PC-9 (cell line): ENCODE results near the gene CTNND2. TPM values are rescaled to one million over a fixed set of nuclear protein-coding genes. Genes with fewer than 3 reads are reported as not detected.

Source experiments
- BruUV-seq: library from RNA; stranded (reverse); fragments of 400-500 nt; replicated peaks from 2 replicates; lab custom pipeline; 2021; lab: Mats Ljungman, UMichigan
- CTCF ChIA-PET: fragments of 300-600 bp; sonication (Branson Sonifier 250); formaldehyde crosslinking; loops from one replicate; lab custom pipeline; 2022; ENCODE audit warnings: antibody characterized with exemption; lab: Charles Lee
- POLR2A ChIA-PET: fragments of 300-600 bp; sonication (Branson Sonifier 250); formaldehyde crosslinking; loops from one replicate; lab custom pipeline; 2022; ENCODE audit warnings: antibody characterized with exemption; ENCODE audit not compliant: unreplicated experiment; lab: Charles Lee
- DNase-seq, 2 experiments: peaks; one replicate each; pipeline versions ENCODE4 v3.0.0 to v3.0.0-alpha.2; 2015 to 2022; ENCODE audit warnings: mixed read lengths in 1 of 2
- H2AFZ ChIP-seq: fragments of 200-600 bp; sonication (generic); 2 replicates; pipeline ENCODE4 v1.8.1; 2017; ENCODE audit warnings: antibody characterized with exemption
- H3F3A ChIP-seq: fragments of 200-600 bp; sonication (generic); 2 replicates; pipeline ENCODE4 v1.8.1; 2017; ENCODE audit warnings: antibody characterized with exemption, mild to moderate bottlenecking, low read depth; ENCODE audit not compliant: insufficient read depth
- H3K27ac ChIP-seq: fragments of 200-600 bp; sonication (generic); 2 replicates; pipeline ENCODE4 v1.6.1; 2016; ENCODE audit warnings: mixed run types
- H3K27me3 ChIP-seq: fragments of 200-600 bp; sonication (generic); 2 replicates; pipeline ENCODE4 v1.6.1; 2016; ENCODE audit warnings: low read depth, mixed run types; ENCODE audit not compliant: insufficient read depth
- H3K36me3 ChIP-seq: fragments of 200-600 bp; sonication (generic); 2 replicates; pipeline ENCODE4 v1.6.1; 2016; ENCODE audit warnings: low read depth, mixed run types
- H3K4me1 ChIP-seq: fragments of 200-600 bp; sonication (generic); replicated peaks from 2 replicates; pipeline ENCODE4 v1.6.1; 2016; ENCODE audit warnings: mixed run types; ENCODE audit not compliant: insufficient read depth
- H3K4me2 ChIP-seq: fragments of 200-600 bp; sonication (generic); 2 replicates; pipeline ENCODE4 v1.6.1; 2017; ENCODE audit warnings: mixed run types
- H3K4me3 ChIP-seq: fragments of 200-600 bp; sonication (generic); 2 replicates; pipeline ENCODE4 v1.6.1; 2016; ENCODE audit warnings: mixed run types
- H3K79me2 ChIP-seq: fragments of 200-600 bp; sonication (generic); 2 replicates; pipeline ENCODE4 v1.6.1; 2017; ENCODE audit warnings: low read depth, mixed run types
- H3K9me2 ChIP-seq: fragments of 200-600 bp; sonication (generic); 2 replicates; pipeline ENCODE4 v1.8.1; 2017; ENCODE audit warnings: mild to moderate bottlenecking; ENCODE audit not compliant: insufficient read depth
- H3K9me3 ChIP-seq: fragments of 200-600 bp; sonication (generic); 2 replicates; pipeline ENCODE4 v1.8.1; 2016; ENCODE audit warnings: low read depth; ENCODE audit not compliant: insufficient read depth
- H4K20me1 ChIP-seq: fragments of 200-600 bp; sonication (generic); 2 replicates; pipeline ENCODE4 v1.8.1; 2017; ENCODE audit not compliant: insufficient read depth
- EZH2 ChIP-seq: fragments of 200-600 bp; sonication (generic); IDR thresholded peaks from 2 replicates; pipeline ENCODE4 v1.8.0; 2017; ENCODE audit warnings: antibody characterized with exemption, low read depth
- intact Hi-C: fragments of 100-400 bp; cut with micrococcal nuclease; formaldehyde crosslinking; loops from one replicate; pipeline ENCODE4 v1.10.0; 2022; ENCODE audit not compliant: unreplicated experiment
- total RNA-seq: library from RNA; stranded (reverse); gene quantifications from 2 replicates; pipeline ENCODE4 v1.2.3, GENCODE V29; 2021
- TF ChIP-seq, protein P1 (sequence below): fragments of 200-600 bp; sonication (generic); conservative IDR thresholded peaks from 2 replicates; pipeline ENCODE4 v1.6.1; 2017; ENCODE audit warnings: mixed run types, antibody characterized with exemption, mild to moderate bottlenecking, moderate library complexity

Gene CTNND2
- total RNA-seq, 1 experiment from 2014 or later = not detected

DNA sequence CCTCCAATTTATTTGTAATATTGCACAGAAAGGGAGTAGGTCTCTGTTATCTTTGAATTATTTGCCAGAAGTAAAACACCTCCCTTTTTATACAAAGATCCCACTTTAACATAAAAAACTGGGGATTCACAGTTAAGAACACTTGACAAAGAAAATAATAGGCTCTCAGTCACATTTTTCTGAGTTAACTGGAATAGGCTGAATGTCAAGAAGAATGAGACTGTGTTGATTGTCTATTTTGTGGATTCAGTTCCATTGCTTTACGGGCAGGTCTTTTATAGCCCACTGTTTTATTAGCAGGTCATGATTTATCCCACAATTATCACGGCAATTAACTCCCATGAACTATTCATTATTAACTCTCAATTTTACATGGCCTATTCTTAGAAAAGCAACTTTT is 427.4 kb downstream of the CTNND2 start:
- H4K20me1 ChIP-seq = no peaks in the 10 kb centered on the region
- H2AFZ ChIP-seq = no peak overlapping the region
- ChIA-PET POLR2A (no interaction called here), CTCF (no interaction called here)
- H3K27ac ChIP-seq = no peak overlapping the region
- H3K9me3 ChIP-seq = no peaks in the 10 kb centered on the region
- TF ChIP-seq, protein P1, sequence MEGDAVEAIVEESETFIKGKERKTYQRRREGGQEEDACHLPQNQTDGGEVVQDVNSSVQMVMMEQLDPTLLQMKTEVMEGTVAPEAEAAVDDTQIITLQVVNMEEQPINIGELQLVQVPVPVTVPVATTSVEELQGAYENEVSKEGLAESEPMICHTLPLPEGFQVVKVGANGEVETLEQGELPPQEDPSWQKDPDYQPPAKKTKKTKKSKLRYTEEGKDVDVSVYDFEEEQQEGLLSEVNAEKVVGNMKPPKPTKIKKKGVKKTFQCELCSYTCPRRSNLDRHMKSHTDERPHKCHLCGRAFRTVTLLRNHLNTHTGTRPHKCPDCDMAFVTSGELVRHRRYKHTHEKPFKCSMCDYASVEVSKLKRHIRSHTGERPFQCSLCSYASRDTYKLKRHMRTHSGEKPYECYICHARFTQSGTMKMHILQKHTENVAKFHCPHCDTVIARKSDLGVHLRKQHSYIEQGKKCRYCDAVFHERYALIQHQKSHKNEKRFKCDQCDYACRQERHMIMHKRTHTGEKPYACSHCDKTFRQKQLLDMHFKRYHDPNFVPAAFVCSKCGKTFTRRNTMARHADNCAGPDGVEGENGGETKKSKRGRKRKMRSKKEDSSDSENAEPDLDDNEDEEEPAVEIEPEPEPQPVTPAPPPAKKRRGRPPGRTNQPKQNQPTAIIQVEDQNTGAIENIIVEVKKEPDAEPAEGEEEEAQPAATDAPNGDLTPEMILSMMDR = no peak
- TF ChIP-seq EZH2 = no peak
- intact Hi-C loops = no loop called here
- no peak overlapping the region for H3K4me3 ChIP-seq
- H3K36me3 ChIP-seq = no peaks in the 10 kb centered on the region
- no peaks in the 10 kb centered on the region for H3K4me1 ChIP-seq
- no peaks in the 10 kb centered on the region for H3K79me2 ChIP-seq
- no peak for DNase-seq
- no peaks in the 10 kb centered on the region; the same call in 1 of the 2 replicates for H3K9me2 ChIP-seq
- H3K4me2 ChIP-seq = no peak overlapping the region
- BruUV-seq = no TSS peak
- no peaks in the 10 kb centered on the region for H3F3A ChIP-seq
- H3K27me3 ChIP-seq = peaks cover 17% of the 10 kb centered on the region; the same call in 1 of the 2 replicates

DNA sequence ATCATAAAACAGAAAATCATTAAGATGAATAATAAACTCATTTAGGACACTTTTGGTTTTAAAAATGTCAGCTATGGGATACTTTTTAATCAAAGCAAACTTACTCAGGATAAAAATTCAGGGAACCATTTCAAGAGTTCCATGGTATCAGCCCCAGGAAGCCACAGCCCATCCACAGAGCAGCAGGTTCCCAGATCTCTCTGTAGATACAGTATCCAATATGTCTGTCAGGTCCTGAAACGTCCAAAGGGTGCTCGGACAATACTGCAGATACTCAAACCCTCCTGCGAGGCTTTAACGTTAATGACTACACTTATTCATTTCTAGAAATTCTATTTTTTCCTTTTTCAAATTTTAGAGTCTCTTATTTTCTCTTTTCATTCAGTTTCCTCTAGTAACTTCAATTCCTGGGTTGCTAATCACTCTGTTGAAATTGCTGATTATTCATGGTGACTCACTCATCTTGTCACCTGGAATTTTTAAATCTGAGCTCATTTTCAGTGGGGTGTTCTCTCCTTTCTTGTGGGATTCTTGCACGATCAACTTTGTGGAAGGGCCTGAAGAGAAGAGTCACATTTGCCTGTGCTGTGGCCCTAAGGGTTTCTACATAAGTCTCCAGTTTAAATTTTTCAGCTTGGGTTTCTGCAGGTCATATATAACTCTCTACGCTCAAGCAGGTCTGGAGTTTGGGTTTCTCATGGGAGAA is 435.8 kb downstream of the CTNND2 start:
- no peaks in the 10 kb centered on the region for H4K20me1 ChIP-seq
- H3F3A ChIP-seq = no peaks in the 10 kb centered on the region
- ChIA-PET POLR2A (no interaction called here), CTCF (no interaction called here)
- H3K27ac ChIP-seq = no peak overlapping the region
- BruUV-seq = no TSS peak
- H3K79me2 ChIP-seq = no peaks in the 10 kb centered on the region
- no peak overlapping the region for H3K4me2 ChIP-seq
- no peak overlapping the region for H3K4me3 ChIP-seq
- H3K9me2 ChIP-seq = no peaks in the 10 kb centered on the region
- no peaks in the 10 kb centered on the region for H3K36me3 ChIP-seq
- intact Hi-C loops = no loop called here
- H3K9me3 ChIP-seq = no peaks in the 10 kb centered on the region
- DNase-seq = no peak
- no peak overlapping the region for H2AFZ ChIP-seq
- H3K4me1 ChIP-seq = no peaks in the 10 kb centered on the region
- 0 out of 2 replicates have a peak, but pooled peaks cover 3% of the 10 kb centered on the region for H3K27me3 ChIP-seq
- TF ChIP-seq, protein P1 = no peak

DNA sequence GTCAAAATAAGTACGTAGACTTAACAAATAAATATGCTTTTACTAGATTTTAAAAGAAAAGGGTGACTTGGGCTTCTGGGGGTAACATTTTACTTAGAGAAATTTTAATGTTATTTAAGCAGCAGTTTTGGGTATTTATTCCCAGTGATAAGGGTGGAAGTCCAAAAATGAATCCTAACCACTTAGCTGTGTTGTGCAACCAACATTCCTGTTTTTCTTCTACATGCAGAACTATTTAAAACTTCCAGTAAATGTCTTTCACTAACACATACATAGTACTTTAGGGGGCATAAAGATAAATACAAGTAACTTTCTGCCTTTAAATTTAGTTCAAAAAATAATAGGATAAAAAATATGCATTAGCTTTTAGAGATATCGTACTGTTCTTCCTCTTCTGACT is 436.7 kb downstream of the CTNND2 start:
- H3K4me1 ChIP-seq = no peaks in the 10 kb centered on the region
- no peaks in the 10 kb centered on the region for H3F3A ChIP-seq
- no peaks in the 10 kb centered on the region for H3K9me3 ChIP-seq
- H3K27me3 ChIP-seq = no peaks in the 10 kb centered on the region
- H3K79me2 ChIP-seq = no peaks in the 10 kb centered on the region
- H2AFZ ChIP-seq = no peak overlapping the region
- no peak overlapping the region for H3K4me3 ChIP-seq
- ChIA-PET CTCF (no interaction called here), POLR2A (no interaction called here)
- H3K4me2 ChIP-seq = no peak overlapping the region
- no peak overlapping the region for H3K27ac ChIP-seq
- BruUV-seq = no TSS peak
- H3K9me2 ChIP-seq = no peaks in the 10 kb centered on the region
- intact Hi-C loops = no loop called here
- no peaks in the 10 kb centered on the region for H4K20me1 ChIP-seq
- H3K36me3 ChIP-seq = no peaks in the 10 kb centered on the region
- no peak for DNase-seq
- TF ChIP-seq EZH2 = no peak
- TF ChIP-seq, protein P1 = no peak
